Fibroblast of lung (primary cell): ENCODE results near the gene TMEM51.

Source experiments
- CTCF ChIP-seq, 2 donors: IDR thresholded peaks in 1 of 2; conservative IDR thresholded peaks in 1 of 2; 1 replicate in 1 of 2; 2 replicates in 1 of 2; pipeline ENCODE4 v1.5.1; 2011 to 2012; ENCODE audit warnings: low read length in 2 of 2, control low read depth in 1 of 2, inconsistent platforms in 1 of 2, low read depth in 1 of 2, mild to moderate bottlenecking in 1 of 2
- EZH2 ChIP-seq: IDR thresholded peaks from 2 replicates; pipeline ENCODE4 v1.5.1; 2012; ENCODE audit warnings: low read length, control low read depth, mild to moderate bottlenecking; ENCODE audit errors: missing control alignments

GRCh38 chr1:15103906-15104305 is 49.6 kb upstream of the TMEM51 start:
- TF ChIP-seq CTCF (conservative IDR thresholded peaks at IDR 0.05 in 1 of 2, IDR thresholded peaks at IDR 0.05 in 1 of 2; ENCODE audit: low read depth in 1 of 2, low read length in 2 of 2) (no peak), EZH2 (no peak)
